ENCODE results near the gene CA12. TPM values are rescaled to one million over a fixed set of nuclear protein-coding genes. Genes with fewer than 3 reads are reported as not detected.

Gene CA12
- total RNA-seq, 1 donor from 2014 or later: not detected

- no peak overlapping the region for H3K4me3 Mint-ChIP-seq (ENCODE audit: unreplicated experiment)
- no peak overlapping the region for H3K27ac Mint-ChIP-seq (ENCODE audit: unreplicated experiment)
- H3K36me3 Mint-ChIP-seq (ENCODE audit: unreplicated experiment): peaks cover 5% of the 10 kb centered on the region
- TF ChIP-seq, protein P1, sequence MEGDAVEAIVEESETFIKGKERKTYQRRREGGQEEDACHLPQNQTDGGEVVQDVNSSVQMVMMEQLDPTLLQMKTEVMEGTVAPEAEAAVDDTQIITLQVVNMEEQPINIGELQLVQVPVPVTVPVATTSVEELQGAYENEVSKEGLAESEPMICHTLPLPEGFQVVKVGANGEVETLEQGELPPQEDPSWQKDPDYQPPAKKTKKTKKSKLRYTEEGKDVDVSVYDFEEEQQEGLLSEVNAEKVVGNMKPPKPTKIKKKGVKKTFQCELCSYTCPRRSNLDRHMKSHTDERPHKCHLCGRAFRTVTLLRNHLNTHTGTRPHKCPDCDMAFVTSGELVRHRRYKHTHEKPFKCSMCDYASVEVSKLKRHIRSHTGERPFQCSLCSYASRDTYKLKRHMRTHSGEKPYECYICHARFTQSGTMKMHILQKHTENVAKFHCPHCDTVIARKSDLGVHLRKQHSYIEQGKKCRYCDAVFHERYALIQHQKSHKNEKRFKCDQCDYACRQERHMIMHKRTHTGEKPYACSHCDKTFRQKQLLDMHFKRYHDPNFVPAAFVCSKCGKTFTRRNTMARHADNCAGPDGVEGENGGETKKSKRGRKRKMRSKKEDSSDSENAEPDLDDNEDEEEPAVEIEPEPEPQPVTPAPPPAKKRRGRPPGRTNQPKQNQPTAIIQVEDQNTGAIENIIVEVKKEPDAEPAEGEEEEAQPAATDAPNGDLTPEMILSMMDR (IDR thresholded peaks at IDR 0.05; ENCODE audit: partially characterized antibody, unreplicated experiment): no peak
- no peaks in the 10 kb centered on the region for H3K27me3 Mint-ChIP-seq (ENCODE audit: unreplicated experiment)
- DNase-seq: no peak
- no peaks in the 10 kb centered on the region for H3K9me3 Mint-ChIP-seq (ENCODE audit: unreplicated experiment)
- no peaks in the 10 kb centered on the region for H3K4me1 Mint-ChIP-seq (ENCODE audit: low read depth, unreplicated experiment)
These were observed 89.4 kb downstream of the CA12 start for GRCh38 chr15:63292241-63292640.

- H3K27ac Mint-ChIP-seq (ENCODE audit: unreplicated experiment): no peak overlapping the region
These were observed 90.1 kb downstream of the CA12 start for GRCh38 chr15:63291507-63291906.

GRCh38 chr15:63288778-63289378 lies 92.8 kb downstream of the CA12 start:
- TF ChIP-seq, protein P1 (IDR thresholded peaks at IDR 0.05; ENCODE audit: partially characterized antibody, unreplicated experiment): no peak
- Mint-ChIP-seq H3K4me3 (ENCODE audit: unreplicated experiment) (no peak overlapping the region), H3K27ac (ENCODE audit: unreplicated experiment) (no peak overlapping the region), H3K9me3 (ENCODE audit: unreplicated experiment) (no peaks in the 10 kb centered on the region), H3K4me1 (ENCODE audit: low read depth, unreplicated experiment) (no peaks in the 10 kb centered on the region), H3K36me3 (ENCODE audit: unreplicated experiment) (no peaks in the 10 kb centered on the region), H3K27me3 (ENCODE audit: unreplicated experiment) (no peaks in the 10 kb centered on the region)
- no peak for DNase-seq

More at GRCh38 chr15:63291507-63291906, 90.1 kb downstream of the CA12 start:
- H3K9me3 Mint-ChIP-seq (ENCODE audit: unreplicated experiment): no peaks in the 10 kb centered on the region
- TF ChIP-seq, protein P1 (IDR thresholded peaks at IDR 0.05; ENCODE audit: partially characterized antibody, unreplicated experiment): no peak
- DNase-seq: no peak
- peaks cover 5% of the 10 kb centered on the region for H3K36me3 Mint-ChIP-seq (ENCODE audit: unreplicated experiment)
- H3K4me1 Mint-ChIP-seq (ENCODE audit: low read depth, unreplicated experiment): no peaks in the 10 kb centered on the region
- H3K27me3 Mint-ChIP-seq (ENCODE audit: unreplicated experiment): no peaks in the 10 kb centered on the region
- H3K4me3 Mint-ChIP-seq (ENCODE audit: unreplicated experiment): no peak overlapping the region

DNA sequence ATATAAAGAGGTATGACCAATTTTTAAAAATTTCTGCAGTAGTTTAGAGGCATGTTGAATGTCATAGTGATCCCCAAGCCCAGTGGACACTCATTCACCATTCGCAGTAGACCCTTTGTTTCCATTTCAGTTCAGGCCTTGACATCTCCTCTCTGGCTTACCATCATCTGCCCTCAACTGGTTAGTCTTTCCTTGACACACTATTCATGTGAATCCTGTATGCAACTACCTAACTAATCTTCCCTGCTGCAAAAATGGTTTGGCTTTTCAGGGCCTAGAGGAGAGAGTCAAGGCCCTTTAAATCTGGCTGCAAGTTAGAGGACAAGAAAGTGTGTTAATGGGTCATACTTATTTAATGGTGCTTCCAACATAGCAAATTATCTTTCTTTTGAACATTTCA lies 93.3 kb downstream of the CA12 start:
- no peak overlapping the region for H3K27ac Mint-ChIP-seq (ENCODE audit: unreplicated experiment)
- H3K27me3 Mint-ChIP-seq (ENCODE audit: unreplicated experiment): no peaks in the 10 kb centered on the region
- no peaks in the 10 kb centered on the region for H3K9me3 Mint-ChIP-seq (ENCODE audit: unreplicated experiment)
- H3K4me3 Mint-ChIP-seq (ENCODE audit: unreplicated experiment): no peak overlapping the region
- TF ChIP-seq, protein P1 (IDR thresholded peaks at IDR 0.05; ENCODE audit: partially characterized antibody, unreplicated experiment): no peak
- no peaks in the 10 kb centered on the region for H3K4me1 Mint-ChIP-seq (ENCODE audit: low read depth, unreplicated experiment)
- H3K36me3 Mint-ChIP-seq (ENCODE audit: unreplicated experiment): no peaks in the 10 kb centered on the region
- no peak for DNase-seq

- TF ChIP-seq, protein P1 (IDR thresholded peaks at IDR 0.05; ENCODE audit: partially characterized antibody, unreplicated experiment): no peak
- Mint-ChIP-seq H3K36me3 (ENCODE audit: unreplicated experiment) (no peaks in the 10 kb centered on the region), H3K27ac (ENCODE audit: unreplicated experiment) (no peak overlapping the region), H3K9me3 (ENCODE audit: unreplicated experiment) (no peaks in the 10 kb centered on the region), H3K4me3 (ENCODE audit: unreplicated experiment) (no peak overlapping the region), H3K27me3 (ENCODE audit: unreplicated experiment) (no peaks in the 10 kb centered on the region), H3K4me1 (ENCODE audit: low read depth, unreplicated experiment) (no peaks in the 10 kb centered on the region)
- no peak for DNase-seq
These were observed 94.5 kb downstream of the CA12 start for GRCh38 chr15:63287109-63287508.
